ENCODE data around the gene YTHDF2.

YTHDF2 gene

DNA sequence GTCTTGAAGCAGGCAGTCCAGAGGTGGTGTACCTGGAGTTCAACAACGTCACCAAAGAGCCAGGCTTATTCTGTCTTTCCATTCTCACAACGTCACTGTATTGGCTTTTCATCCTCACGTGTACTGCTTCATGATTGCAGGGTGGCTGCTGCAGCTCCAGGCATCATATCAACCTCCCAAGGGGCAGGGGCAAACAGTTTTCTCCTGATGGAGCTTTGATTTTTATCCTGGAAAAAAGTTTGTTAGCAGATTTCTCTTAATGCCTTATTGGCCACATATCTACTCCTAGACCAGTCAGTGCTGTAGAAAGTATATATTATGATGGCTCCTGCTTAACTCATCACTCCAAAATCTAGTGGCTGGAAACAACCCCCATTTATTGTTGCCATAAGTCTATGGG lies 66.9 kb downstream of the YTHDF2 start:
- no peak for DNase-seq

GRCh38 chr1:28804071-28804470 lies 67.3 kb downstream of the YTHDF2 start:
- DNase-seq = peak; percentile 16

GRCh38 chr1:28807046-28807445 lies 70.3 kb downstream of the YTHDF2 start:
- no peak for DNase-seq

DNA sequence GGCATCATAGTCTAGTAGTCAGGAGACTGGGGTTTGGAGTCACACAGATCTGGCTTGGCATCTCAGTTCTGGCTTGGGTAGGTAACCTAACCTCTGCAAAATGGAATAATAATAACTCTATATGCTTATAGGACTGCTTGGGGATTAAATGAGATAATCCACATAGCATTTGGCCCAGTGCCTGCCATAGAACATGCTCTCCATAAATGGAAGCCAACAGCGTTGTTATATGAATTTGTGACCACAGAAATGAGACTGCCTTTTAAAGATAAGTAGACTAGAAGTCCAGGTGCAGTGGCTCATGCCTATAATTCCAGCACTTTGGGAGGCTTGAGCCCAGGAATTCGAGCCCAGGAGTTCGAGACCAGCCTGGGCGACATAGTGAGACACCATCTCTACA lies 71.2 kb downstream of the YTHDF2 start:
- no peak for DNase-seq

DNA sequence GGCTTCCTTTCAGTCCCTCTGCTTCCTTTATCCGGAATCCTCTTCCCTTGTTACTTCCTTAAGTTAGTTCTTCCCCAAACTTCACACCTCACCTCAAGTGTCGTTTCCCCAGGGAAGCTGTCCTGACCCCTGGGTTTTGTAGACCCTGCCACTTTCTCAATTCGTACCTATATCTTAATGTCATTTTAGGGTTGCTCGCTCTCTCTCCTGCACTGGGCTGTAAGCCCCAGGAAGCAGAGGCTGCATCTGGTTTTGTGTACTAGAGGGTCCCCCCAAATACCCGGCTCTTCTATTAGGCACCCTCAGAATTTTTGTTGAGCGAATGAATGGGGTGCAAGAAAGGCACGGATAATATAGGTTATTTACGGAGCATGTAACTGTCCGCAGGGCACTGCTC lies 74.6 kb downstream of the YTHDF2 start:
- DNase-seq = no peak

DNA sequence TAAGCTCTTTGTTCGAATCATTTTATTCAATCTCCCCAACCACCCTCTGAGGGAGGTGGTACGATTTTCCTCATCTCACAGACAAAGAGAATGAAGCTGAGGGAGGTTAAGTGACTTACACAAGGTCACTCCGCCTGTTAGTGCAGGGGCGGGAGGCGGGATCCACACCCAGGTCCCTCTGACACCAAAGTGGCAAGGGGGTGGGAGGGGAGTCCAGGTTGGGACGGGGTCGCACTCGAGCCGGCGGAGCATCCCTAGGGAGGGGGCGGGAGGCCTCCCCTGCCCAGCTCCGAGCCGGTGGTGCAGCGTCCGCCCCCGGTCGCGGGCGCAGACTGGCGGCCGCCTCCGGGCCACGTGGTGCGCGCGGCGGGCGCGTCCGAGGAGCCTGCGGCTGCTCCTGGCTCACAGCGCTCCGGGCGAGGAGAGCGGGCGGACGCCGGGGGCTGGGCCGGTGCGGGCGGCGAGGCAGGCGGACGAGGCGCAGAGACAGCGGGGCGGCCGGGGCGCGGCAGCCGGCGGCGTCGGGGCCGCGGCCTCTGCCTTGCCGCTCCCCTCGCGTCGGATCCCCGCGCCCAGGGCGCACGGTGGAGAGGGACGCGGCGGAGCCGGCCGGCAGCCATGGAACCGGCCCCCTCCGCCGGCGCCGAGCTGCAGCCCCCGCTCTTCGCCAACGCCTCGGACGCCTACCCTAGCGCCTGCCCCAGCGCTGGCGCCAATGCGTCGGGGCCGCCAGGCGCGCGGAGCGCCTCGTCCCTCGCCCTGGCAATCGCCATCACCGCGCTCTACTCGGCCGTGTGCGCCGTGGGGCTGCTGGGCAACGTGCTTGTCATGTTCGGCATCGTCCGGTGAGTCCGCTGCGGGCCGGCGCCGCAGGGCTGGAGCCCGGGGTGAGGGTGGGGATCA lies 75.3 kb downstream of the YTHDF2 start, which contains the start of gene OPRD1:
OPRD1 (plus strand) TSS at position 405 of the 903 bp plus-strand sequence; CDS start at position 619, 214 bp downstream.
- DNase-seq = peak; percentile 44

DNA sequence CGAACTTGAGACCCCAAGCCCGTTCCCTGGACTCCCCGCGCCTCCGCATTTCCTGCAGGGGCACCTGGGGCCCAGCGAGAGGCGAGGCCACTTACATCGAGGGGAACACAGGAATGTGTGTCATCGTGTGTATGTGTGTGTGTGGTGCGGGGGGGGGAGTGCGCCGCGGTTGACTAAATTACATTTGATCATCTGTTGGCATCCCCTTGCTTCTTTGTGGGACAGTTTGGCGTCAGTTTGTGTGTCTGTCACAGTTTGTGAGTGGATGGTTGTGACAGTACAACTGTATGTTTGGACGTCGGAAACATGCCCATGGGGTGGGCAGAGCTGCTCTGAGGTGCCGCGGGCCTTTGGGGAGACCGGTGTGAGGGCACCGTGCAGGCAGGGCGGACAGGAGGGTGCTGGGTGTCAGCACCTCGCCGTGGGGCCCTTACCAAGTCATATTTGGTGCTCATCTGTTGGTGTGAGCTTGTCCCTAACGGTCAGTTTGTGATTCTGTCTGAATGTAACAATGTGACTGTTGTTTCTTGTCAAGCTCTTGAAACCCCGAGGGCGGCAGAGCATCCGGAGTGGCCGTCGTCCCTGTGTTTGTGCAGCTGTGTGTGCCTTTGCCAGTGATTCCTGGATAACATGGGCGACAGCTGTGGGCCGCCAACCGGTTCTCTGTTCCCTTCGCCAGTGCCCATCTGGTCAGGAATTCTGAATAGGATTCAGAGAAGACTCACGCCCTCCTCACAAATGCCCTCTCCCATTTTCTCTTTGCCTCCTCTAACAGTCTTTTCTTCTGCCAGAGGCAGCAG lies 76.1 kb downstream of the YTHDF2 start:
- peak; percentile 58 for DNase-seq

- no peak for DNase-seq
These were observed 77.3 kb downstream of the YTHDF2 start for GRCh38 chr1:28813931-28814465.

- no peak for DNase-seq
These were observed 78.9 kb downstream of the YTHDF2 start for GRCh38 chr1:28815533-28816185.

GRCh38 chr1:28817133-28817532 lies 80.4 kb downstream of the YTHDF2 start:
- DNase-seq = no peak

DNA sequence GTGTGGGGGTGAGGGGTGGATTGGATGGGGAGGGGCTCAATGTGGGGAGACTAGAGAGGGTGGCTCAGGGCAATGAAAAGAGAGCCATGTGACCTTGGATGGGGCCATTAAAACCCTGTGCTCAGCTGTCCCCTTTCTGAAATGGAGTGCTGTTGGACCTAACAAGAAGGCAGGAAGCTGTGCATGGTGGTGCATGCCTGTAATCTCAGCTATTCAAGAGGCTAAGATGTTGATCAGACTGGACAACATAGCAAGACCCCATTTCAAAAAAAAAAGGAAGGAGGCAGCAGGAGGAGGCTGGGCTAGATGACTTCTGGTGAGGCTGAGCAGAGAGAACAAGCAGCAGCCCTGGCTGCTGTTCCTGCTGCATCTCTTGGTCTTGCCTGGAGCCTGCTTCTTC lies 82.3 kb downstream of the YTHDF2 start:
- DNase-seq = no peak

Measured in NCI-H1105 treated with DMSO at 0.1 percent for 48 hours (cell line).